ENCODE results near the gene TNFRSF18.
"Not testable (repeated sequence)": the region's sequence is repeated elsewhere in the genome, so short reads cannot be mapped to it uniquely, and the experiment has no call there.

TNFRSF18 gene

DNA sequence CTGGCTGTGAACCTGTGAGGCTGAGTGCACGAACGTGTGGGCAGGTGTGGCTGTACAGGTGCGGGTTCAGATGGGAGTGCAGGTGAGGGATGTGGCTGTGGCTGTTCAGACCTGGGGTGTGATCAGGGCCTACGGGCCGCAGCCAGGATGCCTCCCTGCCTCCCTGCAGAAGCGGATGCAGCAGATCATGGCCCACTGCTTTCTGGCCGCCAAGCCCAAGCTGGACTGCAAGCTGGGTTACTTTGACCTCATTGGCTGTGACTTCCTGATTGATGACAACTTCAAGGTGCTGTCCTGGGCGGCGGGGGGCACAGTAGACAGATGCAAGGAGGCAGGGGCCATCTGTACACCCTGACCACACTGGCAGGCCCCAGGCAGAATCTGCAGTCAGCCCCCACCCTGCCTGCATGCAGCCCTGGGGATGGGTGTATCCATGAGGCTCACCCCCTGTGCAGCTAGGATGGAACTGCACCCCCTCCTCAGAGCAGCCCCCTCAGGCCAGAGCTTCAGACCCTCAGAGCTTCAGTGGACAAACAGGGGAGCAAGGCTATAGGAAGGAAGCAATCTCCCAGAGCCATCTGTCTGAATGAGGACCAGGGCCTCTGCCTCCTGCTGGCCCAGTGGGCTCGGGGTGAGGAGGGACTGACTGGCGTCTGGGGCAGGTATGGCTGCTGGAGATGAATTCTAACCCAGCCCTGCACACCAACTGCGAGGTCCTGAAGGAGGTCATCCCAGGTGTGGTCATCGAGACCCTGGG, 9.8 kb downstream of the TNFRSF18 start:
- DNase-seq, result no peak

DNA sequence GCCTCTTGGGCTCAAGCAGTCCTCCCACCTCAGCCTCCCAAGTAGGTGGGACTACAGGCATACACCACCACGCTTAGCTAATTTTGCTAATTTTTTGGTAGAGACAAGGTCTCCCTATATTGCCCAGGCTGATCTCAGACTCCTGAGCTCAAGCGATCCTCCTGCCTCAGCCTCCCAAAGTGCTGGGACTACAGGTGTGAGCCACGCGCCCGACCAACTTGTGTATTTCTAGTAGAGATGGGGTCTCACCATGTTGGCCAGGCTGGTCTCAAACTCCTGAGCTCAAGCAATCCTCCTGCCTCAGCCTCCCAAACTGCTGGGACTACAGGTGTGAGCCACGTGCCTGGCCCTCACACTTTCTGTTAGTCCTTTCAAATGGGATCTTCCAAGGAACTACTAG, 10.7 kb downstream of the TNFRSF18 start:
- not testable (repeated sequence) for DNase-seq

DNA sequence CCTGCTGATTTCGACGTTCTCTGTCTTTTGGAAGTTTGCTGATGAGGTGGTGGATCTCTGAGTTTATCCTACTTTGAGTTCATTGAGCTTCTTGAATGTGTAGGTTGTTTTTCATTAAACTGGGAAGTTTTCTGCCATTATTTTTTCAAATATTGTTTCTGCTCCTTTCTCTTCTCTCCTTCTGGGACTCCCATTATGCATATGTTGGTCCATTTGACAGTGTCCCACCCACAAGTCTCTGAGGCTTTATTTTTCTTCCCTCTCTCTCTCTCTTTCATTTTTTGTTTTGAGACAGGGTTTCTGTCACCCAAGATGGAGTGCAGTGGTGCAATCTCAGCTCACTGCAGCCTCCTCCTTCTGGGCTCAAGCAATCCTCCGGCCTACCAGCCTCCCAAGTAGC, 11.7 kb downstream of the TNFRSF18 start:
- DNase-seq, result no peak

DNA sequence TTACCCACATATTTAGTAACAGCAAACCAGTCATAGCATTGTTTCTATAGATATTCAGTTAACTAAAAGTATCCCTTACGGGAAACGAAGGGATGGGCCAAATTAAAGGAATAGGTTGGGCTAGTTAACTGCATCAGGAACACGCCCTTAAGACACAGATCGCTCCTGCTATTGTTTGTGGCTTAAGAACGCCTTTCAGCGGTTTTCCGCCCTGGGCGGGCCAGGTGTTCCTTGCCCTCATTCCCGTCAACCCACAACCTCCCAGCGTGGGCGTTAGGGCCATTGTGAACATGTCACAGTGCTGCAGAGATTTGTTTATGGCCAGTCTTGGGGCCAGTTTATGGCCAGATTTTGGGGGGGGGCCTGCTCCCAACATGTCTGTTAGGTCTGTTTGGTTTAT, 14.7 kb downstream of the TNFRSF18 start:
- DNase-seq, result no peak

DNA sequence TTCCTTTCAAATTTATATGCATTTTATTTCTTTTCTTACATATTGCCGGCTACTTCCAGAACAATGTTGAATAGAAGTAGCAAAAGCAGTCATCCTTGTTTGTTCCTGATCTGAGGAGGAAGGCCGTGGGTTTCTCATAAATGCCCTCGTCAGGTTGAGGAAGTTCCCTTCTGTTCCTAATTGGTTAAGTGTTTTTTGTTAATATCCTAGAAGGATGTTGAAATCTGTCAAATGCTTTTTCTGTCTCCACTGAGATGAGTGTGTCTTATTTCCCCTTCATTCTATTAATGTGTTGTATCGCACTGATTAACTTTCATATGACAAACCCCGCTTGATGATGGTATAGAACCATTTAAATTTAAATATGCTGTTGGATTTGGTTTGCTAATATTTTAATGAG, 17.3 kb downstream of the TNFRSF18 start:
- DNase-seq, result no peak

DNA sequence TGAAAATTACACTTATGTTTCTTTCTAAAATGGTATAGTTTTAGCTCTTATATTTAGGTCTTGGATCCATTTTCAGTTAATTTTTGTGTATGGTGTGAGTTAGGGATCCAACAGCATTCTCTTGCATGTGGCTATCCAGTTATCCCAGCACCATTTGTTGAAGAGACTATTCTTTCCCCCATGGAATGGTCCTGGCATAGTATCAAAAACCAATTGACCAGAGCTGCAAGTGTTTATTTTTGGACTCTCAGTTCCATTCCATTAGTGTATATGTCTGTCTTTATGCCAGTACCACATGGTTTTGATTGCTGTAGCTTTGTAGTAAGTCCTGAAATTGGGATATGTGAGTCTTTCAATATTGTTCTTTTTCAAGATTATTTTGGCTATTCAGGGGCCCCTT, 18.5 kb downstream of the TNFRSF18 start:
- no peak for DNase-seq

DNA sequence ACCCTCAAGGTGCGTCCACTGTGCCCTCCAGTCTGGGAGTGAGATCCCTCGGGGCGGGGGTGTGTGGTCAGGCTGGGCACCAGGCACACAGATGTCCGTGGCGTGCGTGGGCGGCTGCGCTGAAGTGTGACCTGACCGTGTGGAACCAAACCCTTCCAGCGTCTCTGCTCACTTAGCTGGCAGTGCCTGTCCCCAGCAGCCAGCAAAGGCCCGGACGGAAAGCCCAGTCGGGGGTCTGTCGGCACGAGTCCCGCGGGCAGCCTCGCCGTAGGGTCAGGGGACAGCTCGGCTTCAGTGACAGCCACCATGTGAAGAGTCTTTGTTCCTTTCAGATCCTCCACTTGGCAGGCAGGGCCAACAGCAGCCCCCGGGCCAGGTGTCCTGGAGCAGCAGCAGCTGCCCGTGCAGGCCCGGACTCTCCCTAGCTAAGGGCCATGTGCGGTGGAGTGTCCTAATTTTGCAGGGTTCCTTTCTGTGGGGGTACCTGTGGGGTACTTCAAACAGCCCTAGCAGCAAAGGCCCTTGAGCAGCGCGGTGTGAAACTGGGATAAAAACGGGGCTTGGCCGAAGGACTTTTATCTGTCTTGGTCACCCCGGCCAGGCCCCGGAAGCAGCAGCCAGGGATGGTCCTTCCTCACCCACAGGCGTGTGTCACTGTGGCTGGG, 21.2 kb downstream of the TNFRSF18 start:
- DNase-seq, result no peak

DNA sequence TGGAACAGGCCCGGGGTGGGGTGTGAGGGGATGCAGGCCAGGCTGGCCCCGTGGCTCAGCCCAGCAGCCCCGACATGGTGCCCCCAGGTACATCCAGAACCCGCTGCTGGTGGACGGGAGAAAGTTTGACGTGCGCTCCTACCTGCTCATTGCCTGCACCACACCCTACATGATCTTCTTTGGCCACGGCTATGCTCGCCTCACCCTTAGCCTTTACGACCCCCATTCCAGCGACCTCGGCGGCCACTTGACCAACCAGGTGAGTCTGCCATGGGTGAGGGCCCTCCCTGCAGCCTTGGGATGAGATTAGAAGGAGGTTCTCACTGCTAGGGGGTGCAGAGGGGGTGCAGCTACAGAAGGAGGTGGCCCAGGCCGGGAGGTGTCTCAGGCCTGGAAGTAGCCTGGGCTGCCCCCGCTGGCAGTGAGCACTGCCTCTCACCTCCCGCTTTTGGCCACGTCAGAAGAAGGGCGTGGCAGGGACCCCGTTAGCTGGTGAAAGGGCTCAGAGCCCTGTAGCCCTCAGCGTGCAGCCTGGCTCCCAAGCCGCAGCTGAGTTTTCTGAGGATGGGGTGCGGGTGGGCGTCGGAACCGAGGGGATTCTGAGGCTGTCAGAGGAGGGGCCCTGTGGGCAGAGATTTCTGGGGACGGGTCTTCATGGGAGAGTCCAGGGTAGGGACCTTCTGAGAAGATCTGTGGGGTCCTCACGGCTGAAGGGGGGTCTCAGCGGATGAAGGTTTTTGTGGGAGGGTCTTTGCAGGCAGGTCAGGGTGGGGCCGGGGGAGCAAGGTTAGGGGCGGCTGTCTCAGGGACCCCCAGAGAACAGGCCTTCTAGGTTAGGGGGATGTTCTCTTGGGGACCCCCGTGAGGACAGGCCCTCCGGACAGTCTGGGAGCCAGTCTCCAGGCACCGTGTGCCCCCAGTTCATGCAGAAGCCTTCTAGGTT, 22.3 kb downstream of the TNFRSF18 start:
- DNase-seq, result no peak

DNA sequence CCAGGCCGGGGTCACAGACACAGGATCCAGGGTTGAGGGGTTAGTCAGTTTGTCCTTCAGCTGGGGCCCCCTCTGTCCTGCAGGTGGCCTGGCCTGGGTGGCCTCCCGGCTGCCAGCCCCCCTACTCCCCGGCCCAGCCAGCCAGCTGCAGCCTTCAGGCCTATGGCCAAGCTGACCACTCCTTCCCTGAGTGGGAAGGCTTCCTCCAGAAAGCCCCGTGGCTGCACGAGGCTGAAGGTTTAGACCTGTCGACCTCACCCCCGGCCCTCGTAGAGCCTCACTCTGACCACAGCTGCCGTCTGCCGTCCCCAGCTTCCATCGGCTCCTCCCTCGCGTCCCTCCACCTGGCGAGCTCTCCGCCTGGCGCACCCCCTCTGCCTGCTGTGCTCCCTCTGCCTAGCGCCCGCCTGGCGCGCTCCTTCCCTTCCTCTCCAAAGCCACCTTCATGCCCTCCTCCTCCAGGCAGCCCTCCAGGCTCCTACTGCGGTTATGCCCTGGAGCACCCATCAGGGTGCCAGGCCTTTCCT, 23.1 kb downstream of the TNFRSF18 start:
- no peak for DNase-seq

DNA sequence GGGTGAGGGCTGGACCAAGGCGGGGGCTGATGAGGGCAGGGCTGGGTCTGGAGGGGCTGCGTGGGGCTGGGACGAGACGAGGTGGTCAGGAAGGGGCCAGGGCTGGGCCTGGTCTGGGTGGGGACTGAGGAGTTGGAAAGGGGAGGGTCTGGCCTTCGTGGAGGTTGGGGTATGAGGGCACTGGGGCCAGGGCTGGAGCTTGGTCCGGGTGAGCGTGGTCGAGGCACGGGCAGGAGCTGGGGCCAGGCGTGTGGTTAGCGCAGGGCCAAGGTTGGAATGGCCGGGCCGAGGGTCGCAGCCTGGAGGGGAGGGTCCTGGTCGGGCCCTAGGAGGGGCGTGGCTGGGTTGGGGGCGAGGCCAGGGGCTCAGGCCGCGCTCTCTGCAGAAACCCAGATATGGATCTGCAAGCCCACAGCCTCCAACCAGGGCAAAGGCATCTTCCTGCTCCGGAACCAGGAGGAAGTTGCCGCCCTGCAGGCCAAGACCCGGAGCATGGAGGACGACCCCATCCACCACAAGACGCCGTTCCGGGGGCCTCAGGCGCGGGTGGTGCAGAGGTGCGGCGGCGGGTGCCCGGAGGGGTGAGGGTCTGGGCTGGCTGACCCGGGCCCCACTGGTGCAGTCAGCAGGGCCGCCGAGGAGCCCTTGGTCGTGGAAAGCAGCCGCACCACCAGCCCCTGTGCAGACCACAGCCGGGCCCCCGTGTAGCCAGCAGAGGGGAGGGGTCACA, 23.7 kb downstream of the TNFRSF18 start:
- no peak for DNase-seq

DNA sequence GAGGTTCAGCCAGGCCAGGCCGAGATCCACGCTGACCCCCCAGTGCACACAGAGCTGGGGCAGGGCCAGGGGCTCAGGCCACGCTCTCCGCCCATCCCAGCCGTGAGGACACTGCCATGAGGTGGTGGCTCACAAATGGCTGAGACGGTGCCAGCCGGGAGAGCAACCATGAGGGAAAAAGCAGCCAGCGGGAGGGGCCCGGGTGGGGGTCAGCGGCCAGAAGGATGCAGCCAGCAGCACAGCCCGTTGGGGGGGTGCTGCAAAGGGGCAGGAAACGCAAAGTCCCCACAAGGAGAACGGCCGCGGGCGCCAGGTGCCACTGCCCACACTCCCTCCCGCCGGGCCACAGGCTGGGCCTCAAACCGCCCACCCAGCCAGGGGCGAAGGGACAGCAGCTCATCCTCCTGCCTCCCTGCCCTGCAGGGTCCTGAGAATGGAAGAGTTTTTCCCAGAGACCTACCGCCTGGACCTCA, 24.4 kb downstream of the TNFRSF18 start:
- DNase-seq, result no peak

DNA sequence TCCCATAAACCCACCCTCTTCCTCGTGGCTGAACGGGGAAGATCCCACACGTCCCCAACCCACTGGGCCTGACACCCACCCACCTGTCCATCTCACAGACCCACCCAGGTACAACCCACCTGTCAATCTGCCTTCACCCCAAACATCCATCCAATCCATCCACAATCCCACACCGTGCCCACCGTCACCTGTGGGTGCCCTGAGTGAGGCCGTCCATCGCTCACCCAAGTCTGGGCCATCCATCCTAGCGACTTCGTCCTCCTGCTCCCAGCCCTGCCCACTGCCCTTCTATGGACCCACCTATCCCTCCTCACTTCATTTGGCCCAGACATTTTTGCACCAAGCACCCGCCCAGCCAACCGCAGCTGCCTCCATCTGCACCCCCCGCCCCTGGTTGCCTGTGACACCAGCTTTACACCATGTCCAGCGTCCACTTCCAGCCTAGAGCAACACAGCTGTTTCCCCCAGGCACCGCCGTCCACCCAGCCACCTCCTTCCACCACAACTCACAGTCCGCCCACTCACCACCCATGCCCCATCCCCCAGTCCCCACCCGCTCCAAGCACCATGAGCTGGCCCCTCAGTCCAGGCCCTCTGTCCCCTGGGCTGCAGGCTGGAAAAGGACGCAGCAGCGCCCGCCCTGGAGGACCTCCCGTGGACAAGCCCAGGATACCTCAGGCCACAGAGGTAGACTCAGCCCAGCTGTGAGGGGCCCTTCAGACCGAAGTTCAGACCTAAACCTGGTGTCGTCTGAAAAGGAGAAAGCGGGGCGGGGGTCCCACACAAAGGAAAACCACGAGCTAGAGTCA, 25.1 kb downstream of the TNFRSF18 start:
- DNase-seq, result no peak

DNA sequence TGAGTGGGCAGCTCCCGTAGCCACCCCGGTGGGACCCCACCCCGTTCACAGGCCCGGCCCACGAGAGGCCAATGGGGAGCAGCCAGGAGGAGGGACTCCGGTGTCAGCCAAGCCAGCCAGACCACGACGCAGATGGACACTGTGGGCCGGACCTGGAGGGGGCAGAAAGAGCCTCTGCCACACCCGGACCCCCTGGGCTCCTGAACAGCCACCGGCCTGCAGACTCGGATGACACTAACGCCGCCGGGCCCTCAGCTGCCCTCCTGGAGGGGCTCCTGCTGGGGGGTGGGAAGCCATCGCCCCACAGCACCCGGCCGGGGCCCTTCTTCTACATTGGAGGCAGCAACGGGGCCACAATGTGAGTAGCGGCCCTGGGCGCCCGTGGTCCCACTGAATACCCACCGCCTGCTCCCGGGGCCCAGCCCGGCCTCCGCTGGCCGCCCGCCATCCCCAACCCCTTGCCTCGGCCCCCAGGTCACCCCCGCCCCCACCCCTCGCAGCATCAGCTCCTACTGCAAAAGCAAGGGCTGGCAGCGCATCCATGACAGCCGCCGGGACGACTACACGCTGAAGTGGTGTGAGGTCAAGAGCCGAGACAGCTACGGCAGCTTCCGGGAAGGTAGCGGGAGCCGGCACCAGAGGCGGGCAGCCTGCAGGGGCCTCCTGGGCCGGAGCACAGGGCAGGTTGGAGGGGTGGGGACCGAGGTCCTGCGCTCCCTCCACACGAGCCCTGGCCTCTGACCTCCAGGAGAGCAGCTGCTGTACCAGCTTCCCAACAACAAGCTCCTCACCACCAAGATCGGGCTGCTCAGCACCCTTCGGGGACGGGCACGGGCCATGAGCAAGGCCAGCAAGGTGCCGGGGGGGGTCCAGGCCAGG, 26.2 kb downstream of the TNFRSF18 start:
- DNase-seq, result no peak

DNA sequence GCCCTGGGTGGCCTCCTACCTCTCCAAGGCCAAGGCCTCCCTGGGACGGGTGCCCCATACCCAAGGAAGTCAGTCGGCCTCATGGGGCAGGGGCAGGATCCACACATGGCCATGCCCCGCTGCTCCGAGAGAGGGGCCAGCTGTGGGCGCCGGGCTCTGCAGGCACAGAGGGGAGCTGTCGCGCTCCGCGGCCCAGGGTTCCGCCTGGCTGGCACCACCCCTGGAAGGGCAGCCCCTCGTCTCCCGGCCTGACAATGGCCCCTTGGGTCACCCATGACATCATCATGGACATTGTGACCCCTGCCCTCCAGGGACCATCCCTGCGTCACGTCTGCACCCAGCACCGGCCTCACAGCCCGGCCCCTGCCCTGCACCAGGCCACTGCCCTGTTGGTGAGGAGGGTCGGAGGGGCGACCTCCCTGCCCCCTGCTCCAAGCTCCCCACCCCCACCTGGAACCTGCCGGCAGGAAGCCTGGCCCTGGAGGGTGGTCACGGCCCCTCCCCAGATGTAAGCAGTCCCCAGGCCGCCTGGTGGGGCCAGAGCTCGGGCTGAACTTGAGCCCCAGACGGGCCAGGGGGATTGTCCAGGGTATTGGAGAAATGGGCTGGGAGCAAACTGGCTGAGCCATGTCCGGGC, 26.9 kb downstream of the TNFRSF18 start:
- DNase-seq, result no peak

DNA sequence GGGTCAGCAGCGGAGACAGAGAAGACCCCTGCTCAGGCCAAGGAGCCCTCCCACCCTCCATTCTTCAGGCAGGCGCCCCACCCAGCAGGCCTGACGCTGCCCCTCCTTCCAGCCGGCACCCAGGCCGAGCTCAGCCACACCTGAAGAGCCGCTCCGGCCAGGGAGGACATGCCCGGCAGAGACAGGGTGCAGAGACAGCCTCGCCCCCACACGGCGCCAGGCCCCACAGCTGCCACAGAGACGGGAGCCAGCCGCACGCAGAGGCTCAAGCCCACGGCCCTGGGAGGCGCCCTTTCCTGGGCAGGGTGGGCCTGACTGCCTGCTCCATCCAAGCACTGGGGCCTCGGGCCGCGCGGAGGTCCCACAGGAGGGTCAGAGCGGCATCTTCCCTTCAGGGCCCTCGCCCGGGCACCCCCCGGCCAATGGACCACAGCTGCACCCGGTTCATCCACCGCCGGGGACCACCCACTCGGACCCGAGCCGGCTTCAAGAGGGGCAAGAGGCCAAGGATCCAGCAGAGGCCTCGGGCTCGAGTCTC, 27.5 kb downstream of the TNFRSF18 start:
- DNase-seq, result no peak

DNA sequence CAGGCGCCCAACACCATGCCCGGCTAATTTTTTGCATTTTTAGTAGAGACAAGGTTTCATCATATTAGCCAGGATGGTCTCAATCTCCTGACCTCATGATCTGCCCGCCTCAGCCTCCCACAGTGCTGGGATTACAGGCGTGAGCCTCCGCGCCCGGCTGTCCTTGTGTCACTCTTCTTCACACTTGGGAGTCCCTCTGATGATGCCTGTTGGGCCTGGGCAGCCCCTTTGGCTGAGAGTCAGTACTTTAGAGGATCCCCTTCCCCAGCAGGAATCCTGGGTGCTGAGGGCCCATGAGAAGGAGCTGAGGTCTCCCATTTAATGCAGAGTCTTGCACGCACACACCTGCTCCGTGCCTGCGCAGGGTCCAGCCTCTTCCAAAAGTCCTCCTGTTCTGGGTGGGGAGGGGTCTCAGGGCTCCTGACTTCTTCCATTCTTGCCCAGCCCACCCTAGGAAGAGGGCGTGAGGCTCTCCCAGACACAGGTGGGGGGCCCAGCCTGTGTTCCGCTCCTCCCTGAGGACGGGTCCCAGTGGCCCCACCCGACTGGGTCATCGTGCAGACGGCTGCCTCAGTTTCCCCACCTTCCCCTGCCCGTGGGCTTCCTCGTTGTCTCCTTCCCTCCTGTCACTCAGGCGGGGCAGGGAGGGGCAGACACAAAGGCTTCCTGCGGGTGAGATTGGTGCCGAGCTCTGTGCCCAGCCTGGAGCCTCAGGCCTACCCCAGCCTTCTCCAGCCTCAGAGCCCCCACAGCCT, 28.8 kb downstream of the TNFRSF18 start:
- DNase-seq, result no peak

DNA sequence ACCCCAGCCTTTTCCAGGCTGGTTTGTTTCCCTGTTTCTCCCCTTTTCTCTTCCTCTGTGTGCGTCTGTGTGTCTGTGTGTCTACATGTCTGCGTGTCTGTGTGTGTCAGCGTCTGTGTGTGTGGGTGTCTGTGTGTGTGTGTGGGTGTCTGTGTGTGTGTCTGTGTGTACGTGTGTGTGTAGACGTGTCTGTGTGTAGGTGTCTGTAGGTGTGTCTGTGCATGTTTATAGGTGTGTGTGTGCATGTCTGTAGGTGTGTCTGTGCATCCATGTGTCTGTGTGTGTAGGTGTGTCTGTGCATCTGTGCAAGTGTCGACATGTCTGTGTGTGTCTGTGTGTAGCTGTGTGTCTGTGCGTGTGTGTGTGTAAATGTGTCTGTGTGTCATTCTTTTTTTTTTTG, 29.5 kb downstream of the TNFRSF18 start:
- DNase-seq, result no peak

DNA sequence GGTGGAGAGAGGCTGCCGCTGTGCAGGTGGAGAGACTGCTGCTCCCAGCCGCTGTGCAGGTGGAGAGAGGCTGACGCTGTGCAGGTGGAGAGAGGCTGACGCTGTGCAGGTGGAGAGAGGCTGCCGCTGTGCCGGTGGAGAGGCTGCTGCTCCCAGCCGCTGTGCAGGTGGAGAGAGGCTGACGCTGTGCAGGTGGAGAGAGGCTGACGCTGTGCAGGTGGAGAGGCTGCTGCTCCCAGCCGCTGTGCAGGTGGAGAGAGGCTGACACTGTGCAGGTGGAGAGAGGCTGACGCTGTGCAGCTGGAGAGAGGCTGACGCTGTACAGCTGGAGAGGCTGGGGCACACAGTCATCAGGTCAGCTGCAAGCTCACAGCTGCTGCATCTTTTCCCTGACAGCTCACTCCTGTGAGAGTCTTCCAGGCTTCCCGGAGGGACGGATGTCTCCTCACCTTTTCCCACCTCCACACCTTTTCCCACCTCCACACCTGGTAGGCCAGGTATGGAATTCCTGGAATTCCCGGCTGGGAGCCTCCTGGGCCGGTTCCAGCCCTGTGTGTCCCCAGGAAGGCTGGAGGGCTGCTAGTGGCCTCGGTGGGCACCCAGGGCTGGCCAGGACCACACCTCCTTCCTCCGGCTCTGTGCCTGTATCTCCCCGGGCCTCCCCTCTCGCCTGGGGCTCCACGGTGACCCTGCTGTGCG, 30.2 kb downstream of the TNFRSF18 start:
- not testable (repeated sequence) for DNase-seq

Measured in activated gamma-delta T cell treated with Interleukin-2 at 50 U/mL for 16 hours (primary cell).